NCI-H146 treated with DMSO at 0.1 percent for 48 hours (cell line): ENCODE measurements around the gene ZDHHC22.
"Not testable (repeated sequence)": the region's sequence is repeated elsewhere in the genome, so short reads cannot be mapped to it uniquely, and the experiment has no call there.

ENCODE experiments used
- DNase-seq: peaks from one replicate; lab custom pipeline; 2025; ENCODE audit not compliant: unreplicated experiment; lab: John Stamatoyannopoulos, UW

ZDHHC22 gene, protein sequence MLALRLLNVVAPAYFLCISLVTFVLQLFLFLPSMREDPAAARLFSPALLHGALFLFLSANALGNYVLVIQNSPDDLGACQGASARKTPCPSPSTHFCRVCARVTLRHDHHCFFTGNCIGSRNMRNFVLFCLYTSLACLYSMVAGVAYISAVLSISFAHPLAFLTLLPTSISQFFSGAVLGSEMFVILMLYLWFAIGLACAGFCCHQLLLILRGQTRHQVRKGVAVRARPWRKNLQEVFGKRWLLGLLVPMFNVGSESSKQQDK

GRCh38 chr14:77141214-77142004 is at the start of gene ZDHHC22:
Gene ZDHHC22, minus strand, starts transcription at chr14:77141791. Its CDS starts 2,053 bp downstream, at chr14:77139738.
- DNase-seq: peak; percentile 12

GRCh38 chr14:77190977-77191376 is 49.4 kb upstream of the ZDHHC22 start:
- DNase-seq: no peak

DNA sequence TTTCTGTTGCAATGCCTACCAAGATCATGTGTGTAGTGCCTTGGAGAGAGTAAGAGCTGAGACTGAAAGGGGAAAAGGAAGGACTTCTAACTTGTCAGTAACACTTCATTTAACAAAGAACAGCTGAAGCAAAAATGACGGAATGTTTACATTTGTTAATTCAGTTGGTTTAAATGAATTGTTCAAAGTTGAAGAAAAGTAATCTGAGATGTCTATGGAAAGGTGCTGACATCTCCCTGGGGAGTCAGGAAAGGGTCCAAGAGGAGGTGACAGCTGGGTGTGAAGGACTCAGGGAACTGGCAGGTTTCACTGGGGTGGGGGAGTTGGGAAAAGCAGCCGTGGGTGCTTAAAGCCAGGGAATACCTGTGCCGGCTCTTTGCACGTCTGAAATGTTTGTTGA is 47.9 kb upstream of the ZDHHC22 start:
- DNase-seq: no peak

GRCh38 chr14:77187649-77188012 is 46.0 kb upstream of the ZDHHC22 start:
- DNase-seq: no peak

DNA sequence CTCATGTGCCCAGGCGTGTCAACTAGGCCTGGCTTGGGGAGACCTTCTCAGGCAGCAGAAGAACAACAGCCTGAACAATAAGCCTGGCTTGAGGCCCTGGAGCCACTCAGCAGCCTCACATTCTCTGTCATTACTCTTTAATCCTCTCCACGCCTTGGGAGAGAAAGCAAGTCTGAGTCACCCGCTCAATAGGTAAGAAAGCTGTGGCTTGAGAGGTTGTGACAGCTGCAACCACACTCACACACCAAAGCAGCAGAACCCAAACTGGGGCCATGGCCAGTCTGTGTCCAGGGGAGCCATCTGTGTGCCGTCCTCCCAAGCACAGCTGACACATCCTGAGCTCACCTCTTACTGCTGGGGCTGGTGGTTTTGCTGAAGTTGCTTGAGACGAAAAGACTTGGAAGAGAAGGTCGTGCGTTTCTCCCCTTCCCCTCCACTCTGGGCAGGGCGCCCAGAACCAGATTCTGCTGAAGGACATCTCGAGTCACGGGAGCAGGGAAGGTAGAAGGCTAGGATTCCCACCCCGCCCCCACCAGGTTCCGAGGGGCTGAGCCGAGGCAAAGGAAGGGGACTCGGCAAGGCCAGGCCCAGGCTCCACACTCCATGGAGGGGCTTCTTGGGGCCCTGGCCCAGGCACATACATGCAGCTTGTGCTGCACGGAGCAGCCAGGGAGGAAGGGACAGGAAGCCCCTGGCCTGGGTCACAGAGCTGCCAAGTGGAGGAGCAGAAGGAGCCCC is 45.5 kb upstream of the ZDHHC22 start:
- DNase-seq: no peak

GRCh38 chr14:77185093-77185465 is 43.5 kb upstream of the ZDHHC22 start:
- DNase-seq: no peak

- DNase-seq: peak; percentile 3
Observed at GRCh38 chr14:77184396-77185092, 43.0 kb upstream of the ZDHHC22 start.

GRCh38 chr14:77183896-77184295 is 42.3 kb upstream of the ZDHHC22 start:
- no peak for DNase-seq

DNA sequence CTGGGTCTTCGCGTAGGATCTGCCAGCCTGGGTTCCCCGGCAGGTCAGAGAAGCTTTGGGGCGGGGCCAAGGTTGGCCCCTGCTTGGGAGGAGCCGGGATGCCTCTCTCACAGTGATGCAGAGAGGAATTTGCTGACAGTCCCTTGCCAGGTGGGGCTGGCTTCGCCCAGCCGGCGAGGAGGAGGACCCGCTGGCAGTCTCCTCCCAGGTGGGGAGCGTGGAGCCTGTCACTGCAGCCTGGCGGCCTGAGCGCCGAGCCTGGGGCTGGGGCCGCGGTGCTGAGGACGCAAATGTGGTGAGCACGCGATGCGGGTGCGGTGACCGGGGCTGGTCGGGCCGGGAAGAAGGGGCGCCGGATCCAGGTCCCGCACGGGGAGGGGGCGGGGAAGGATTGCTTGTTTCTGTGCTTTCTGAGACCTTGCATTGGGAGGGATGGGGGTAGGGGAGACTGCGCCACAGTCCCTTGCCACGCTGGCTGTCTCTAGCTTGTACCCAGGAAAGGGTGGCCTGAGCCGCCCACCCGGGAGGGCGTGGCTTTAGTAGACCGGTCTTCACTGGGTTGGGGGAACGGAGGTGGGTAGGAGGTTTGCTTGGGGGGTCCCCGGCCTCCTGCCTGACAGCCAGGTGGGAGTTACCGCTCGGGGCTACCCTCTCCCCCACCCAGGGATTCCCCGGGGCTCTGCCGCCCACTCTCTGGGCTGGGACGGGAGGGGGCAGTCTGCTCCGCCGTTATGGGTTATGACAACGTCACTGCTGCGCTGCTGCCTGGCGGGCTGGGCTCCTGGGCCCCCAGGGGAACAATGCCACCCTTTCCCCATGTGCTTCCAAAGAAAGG is 40.2 kb upstream of the ZDHHC22 start, which contains the start of gene TMEM63C:
TMEM63C (plus strand) TSS at position 196 of the 835 bp plus-strand sequence. CDS start 37,016 bp downstream, outside the sequence.
- DNase-seq: peak; percentile 86

DNA sequence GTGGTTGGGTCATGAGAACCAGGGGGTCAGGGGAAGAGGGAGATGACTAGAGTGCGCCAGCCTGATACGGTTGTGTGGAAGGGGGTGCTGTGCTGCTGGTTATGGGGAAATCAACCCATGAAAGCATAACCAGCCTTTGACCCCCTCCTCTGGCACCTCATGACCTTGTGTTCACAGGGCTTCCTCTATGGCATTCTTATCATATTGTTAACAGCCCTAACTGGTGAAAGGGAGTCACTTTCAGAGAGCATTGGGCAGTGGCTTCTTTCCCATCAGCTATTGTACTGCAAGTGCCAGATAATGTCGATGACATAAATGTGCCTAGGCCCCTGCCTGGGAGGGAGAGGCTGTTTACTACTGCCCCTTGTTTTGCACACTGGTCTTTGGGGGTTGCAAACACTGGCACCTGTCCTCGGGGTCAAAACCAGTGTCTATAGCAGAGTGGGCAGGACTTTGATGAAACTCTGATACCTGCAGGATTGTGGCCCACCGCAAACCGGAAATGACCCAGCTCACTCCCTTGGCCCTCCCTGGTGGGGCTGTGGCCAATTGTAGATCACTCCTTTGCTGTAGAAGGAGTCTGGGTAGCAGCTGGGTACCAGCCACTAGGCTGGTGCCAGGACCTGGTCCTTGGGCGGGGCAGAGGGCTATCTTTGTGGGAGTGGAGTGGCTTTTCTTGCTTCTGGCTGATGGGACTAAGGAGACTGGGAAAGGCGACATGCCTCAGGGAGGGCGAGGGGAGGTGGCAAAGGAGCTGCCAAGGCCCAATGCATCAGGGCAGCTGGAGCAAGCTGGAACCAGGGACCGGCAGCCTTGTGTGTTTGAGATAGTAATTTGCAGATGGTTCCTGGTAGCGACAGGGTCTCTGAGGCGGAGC is 39.4 kb upstream of the ZDHHC22 start:
- DNase-seq: no peak

GRCh38 chr14:77178656-77179055 is 37.1 kb upstream of the ZDHHC22 start:
- no peak for DNase-seq

DNA sequence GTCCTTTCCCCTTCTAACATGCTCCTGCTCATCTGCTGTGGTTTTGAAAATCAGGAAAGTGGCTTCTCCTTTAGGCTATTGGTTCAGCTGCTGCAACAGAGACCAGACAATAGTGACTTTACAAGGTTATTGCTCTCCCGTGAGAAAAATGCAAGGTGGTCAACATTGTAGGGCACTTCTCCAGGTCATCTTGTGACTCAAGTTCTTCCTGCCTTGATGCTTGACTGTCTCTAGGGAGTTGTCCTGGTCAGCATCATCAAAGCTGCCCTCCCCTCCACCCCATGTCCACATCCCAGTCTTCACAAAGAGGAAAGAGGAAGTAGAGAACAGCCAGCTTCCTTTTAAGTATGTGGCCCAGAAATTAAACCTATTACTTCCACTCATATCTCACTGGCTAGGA is 36.1 kb upstream of the ZDHHC22 start:
- peak; percentile 20 for DNase-seq

DNA sequence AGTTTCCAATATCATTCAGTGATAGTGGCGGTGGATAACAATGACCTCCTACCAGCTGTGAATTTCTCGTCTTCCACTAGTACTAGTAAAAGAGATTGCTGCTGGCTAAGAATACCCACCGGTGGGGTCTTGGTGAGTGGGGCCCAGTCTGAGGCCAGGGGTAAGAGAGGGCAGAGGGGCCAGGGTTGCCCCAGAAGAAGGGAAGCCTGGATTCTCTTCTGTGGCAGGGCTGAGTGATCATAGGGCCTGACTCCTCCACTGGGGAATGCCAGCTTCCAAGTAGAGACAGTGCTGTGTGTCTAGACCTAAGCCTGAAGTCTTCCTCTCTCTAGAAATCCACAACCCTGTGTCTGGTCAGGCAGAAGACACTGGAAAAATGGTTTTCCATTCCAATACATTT is 34.3 kb upstream of the ZDHHC22 start:
- no peak for DNase-seq

DNA sequence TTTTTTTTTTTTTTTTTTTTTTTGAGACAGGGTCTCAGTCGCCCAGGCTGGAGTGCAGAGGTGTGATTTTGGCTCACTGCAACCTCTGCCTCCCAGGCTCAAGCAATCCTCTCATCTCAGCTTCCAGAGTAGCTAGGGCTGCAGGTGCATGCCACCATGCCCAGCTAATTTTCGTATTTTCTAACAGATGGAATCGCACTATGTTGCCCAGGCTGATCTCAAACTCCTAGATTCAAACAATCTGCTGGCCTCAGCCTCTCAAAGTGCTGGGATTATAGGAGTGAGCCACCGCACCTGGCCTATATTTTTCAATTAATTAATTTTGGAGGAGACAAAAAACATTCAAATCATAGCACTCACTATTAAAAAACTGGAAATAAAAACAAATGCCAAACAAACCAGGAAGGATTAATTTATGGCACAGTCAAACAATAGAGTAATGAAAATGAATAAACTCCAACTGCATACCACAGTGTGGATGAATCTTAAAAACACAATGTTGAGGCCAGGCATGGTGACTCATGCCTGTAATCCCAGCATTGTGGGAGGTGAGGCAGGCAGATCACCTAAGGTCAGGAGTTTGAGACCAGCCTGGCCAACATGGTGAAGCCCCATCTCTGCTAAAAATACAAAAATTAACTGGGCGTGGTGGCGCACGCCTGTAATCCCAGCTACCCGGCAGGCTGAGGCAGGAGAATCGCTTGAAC is 32.5 kb upstream of the ZDHHC22 start:
- DNase-seq: not testable (repeated sequence)

GRCh38 chr14:77172916-77173315 is 31.3 kb upstream of the ZDHHC22 start:
- DNase-seq: no peak

DNA sequence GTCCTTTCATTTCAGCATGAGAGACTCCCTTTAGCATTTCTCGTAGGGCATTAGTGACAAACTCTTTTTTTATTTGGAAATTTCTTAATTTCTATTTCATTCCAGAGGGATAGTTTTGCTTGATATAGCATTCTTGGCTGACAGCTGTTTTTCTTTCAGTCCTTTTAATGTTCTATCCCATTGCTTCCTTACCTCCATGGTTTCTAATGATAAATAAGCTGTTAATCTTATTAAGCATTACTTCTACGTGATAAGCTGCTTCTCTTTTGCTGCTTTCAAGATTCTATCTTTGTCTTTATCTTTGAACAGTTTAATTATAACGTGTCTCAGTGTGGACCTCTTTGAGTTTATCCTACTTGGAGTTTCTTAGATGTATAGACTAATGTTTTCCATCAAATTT is 28.5 kb upstream of the ZDHHC22 start:
- no peak for DNase-seq

DNA sequence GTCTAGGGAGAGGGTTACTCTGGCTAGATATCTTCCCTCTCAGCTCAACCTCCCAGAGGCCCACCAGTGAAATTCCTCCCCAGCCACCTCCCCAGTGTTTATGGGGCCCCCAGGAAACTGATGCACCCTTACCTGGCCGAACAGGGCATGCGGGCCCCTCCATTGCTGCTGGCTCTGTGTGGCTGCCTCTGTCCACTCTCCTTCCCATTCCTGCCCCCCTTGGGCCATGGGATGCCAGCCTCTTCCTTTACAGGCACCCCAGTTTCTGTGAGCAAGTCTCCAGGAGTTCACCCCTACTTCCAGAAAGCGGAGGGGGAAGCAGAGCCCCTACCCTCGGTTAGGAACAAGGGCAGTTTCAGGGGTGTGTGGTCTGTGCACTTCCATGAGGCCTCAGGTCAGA is 19.4 kb upstream of the ZDHHC22 start:
- DNase-seq: no peak

- DNase-seq: no peak
Observed at GRCh38 chr14:77158882-77159255, 17.3 kb upstream of the ZDHHC22 start.
